HCT116 (cell line): ENCODE measurements around the gene PSMD5. TPM values are rescaled to one million over a fixed set of nuclear protein-coding genes. Genes with fewer than 3 reads are reported as not detected.
A peak's percentile ranks its signal among the peaks of the same experiment; 100 is the strongest.

Source experiments
- ATAC-seq: fragments of 200-7000 bp; cut with Tn5 transposase; 2 replicates; pipeline ENCODE4 v1.9.1; 2020; ENCODE audit warnings: mild to moderate bottlenecking, moderate library complexity
- BruUV-seq: library from RNA; stranded (reverse); fragments of 400-500 nt; replicated peaks from 2 replicates; lab custom pipeline; 2021; lab: Mats Ljungman, UMichigan
- CTCF ChIA-PET: fragments of 300-600 bp; sonication (Branson Sonifier 250); formaldehyde crosslinking; loops from one replicate; lab custom pipeline; 2021; ENCODE audit warnings: antibody characterized with exemption; lab: Charles Lee
- POLR2A ChIA-PET: fragments of 300-600, 350-600 bp; sonication (Branson Sonifier 250); formaldehyde crosslinking; loops from one replicate; lab custom pipeline; 2021; ENCODE audit warnings: antibody characterized with exemption; lab: Charles Lee
- RAD21 ChIA-PET, 2 experiments: fragments of 300-600 bp; sonication (Branson Sonifier 250); formaldehyde crosslinking; loops; one replicate each; lab custom pipeline; 2023; ENCODE audit warnings: low total read pairs in 2 of 2; ENCODE audit not compliant: uncharacterized antibody in 2 of 2, unreplicated experiment in 2 of 2, low non-redundant PET in 1 of 2; lab: Charles Lee
- DNase-seq: peaks from one replicate; pipeline ENCODE4 v3.0.0-alpha.2; 2010; ENCODE audit warnings: low read depth, low spot score
- H2AFZ ChIP-seq: fragments of 200-600 bp; shearing (Covaris generic), sonication (generic); 2 replicates; pipeline ENCODE4 v1.6.1; 2017; ENCODE audit warnings: low read depth, mixed run types, mixed read lengths, antibody characterized with exemption, low read length; ENCODE audit not compliant: poor library complexity, severe bottlenecking
- H3K27ac ChIP-seq: 2 replicates; pipeline ENCODE4 v1.5.1; 2012; ENCODE audit warnings: low read depth, low read length
- H3K27me3 ChIP-seq: fragments of 200-600 bp; sonication (generic); 2 replicates; pipeline ENCODE4 v1.6.1; 2016; ENCODE audit warnings: mixed run types, low read length, mixed read lengths; ENCODE audit not compliant: insufficient read depth
- H3K36me3 ChIP-seq, 2 experiments: fragments of 200-500 bp in 1 of 2; fragments of 200-600 bp in 1 of 2; sonication (Bioruptor generic) in 1 of 2; sonication (generic) in 1 of 2; 2 replicates each; pipeline versions ENCODE4 v1.5.1 to v1.6.1; 2014 to 2016; ENCODE audit warnings: low read length in 2 of 2, inconsistent platforms in 1 of 2, mixed read lengths in 1 of 2, mixed run types in 1 of 2; ENCODE audit not compliant: insufficient read depth in 2 of 2, control insufficient read depth in 1 of 2
- H3K4me1 ChIP-seq, 2 experiments: fragments of 200-600 bp in 1 of 2; sonication (generic) in 1 of 2; 2 replicates each; pipeline versions ENCODE4 v1.5.1 to v1.6.1; 2012 to 2017; ENCODE audit warnings: low read length in 2 of 2, inconsistent platforms in 1 of 2, mild to moderate bottlenecking in 1 of 2, mixed read lengths in 1 of 2, mixed run types in 1 of 2, moderate library complexity in 1 of 2; ENCODE audit not compliant: insufficient read depth in 2 of 2, control insufficient read depth in 1 of 2
- H3K4me2 ChIP-seq: fragments of 200-600 bp; sonication (generic); 2 replicates; pipeline ENCODE4 v1.6.1; 2017; ENCODE audit warnings: mixed run types, low read length, mixed read lengths
- H3K4me3 ChIP-seq, 2 experiments: fragments of 200-600 bp in 1 of 2; sonication (generic) in 1 of 2; replicated peaks in 1 of 2; 2 replicates each; pipeline ENCODE4 v1.5.1; 2011 to 2016; ENCODE audit warnings: low read length in 2 of 2, control low read depth in 1 of 2, low read depth in 1 of 2, mild to moderate bottlenecking in 1 of 2, mixed read lengths in 1 of 2, mixed run types in 1 of 2
- H3K79me2 ChIP-seq: fragments of 200-600 bp; sonication (generic); 2 replicates; pipeline ENCODE4 v1.6.1; 2017; ENCODE audit warnings: mild to moderate bottlenecking, mixed run types, low read length, moderate library complexity, mixed read lengths; ENCODE audit not compliant: insufficient read depth
- H3K9ac ChIP-seq: fragments of 200-600 bp; sonication (generic); 2 replicates; pipeline ENCODE4 v1.6.1; 2016; ENCODE audit warnings: low read length, mixed read lengths
- H3K9me2 ChIP-seq: fragments of 200-600 bp; sonication (generic), shearing (Covaris generic); 2 replicates; pipeline ENCODE4 v1.6.1; 2017; ENCODE audit warnings: mixed run types, mild to moderate bottlenecking, moderate library complexity; ENCODE audit not compliant: insufficient read depth
- H3K9me3 ChIP-seq, 2 experiments: fragments of 200-500 bp in 1 of 2; fragments of 200-600 bp in 1 of 2; sonication (Bioruptor generic) in 1 of 2; sonication (generic) in 1 of 2; 2 replicates each; pipeline ENCODE4 v1.6.1; 2014 to 2017; ENCODE audit warnings: low read length in 2 of 2, mixed read lengths in 2 of 2, inconsistent platforms in 1 of 2, low read depth in 1 of 2, mild to moderate bottlenecking in 1 of 2, mixed run types in 1 of 2, moderate library complexity in 1 of 2; ENCODE audit not compliant: control insufficient read depth in 1 of 2, insufficient read depth in 1 of 2
- H4K20me1 ChIP-seq: fragments of 200-600 bp; sonication (generic), shearing (Covaris generic); 2 replicates; pipeline ENCODE4 v1.6.1; 2017; ENCODE audit warnings: mixed run types, mild to moderate bottlenecking, moderate library complexity; ENCODE audit not compliant: insufficient read depth
- POLR2A ChIP-seq: IDR thresholded peaks from 2 replicates; pipeline ENCODE4 v1.7.0; 2011; ENCODE audit warnings: borderline replicate concordance; ENCODE audit not compliant: insufficient read depth, insufficient read length; ENCODE audit errors: extremely low read depth
- POLR2AphosphoS5 ChIP-seq: IDR thresholded peaks from 2 replicates; pipeline ENCODE4 v1.6.1; 2011; ENCODE audit warnings: mild to moderate bottlenecking, low read depth, low read length, moderate library complexity
- RAD21 ChIP-seq: IDR thresholded peaks from 2 replicates; pipeline ENCODE4 v1.6.1; 2012; ENCODE audit warnings: low read depth, mild to moderate bottlenecking
- TCF7L2 ChIP-seq: IDR thresholded peaks from 2 replicates; pipeline ENCODE4 v1.7.0; 2011; ENCODE audit warnings: borderline replicate concordance, inconsistent platforms; ENCODE audit not compliant: insufficient read depth, insufficient read length; ENCODE audit errors: extremely low read depth
- ZFX ChIP-seq: fragments of 450-650 bp; IDR thresholded peaks from 2 replicates; pipeline ENCODE4 v1.6.1; 2017
- ZNF274 ChIP-seq: fragments of 200-500 bp; sonication (Bioruptor generic); IDR thresholded peaks from 2 replicates; pipeline ENCODE4 v1.6.1; 2014; ENCODE audit warnings: mild to moderate bottlenecking, low read depth, low read length, inconsistent platforms
- intact Hi-C: fragments of 100-400 bp; cut with micrococcal nuclease; formaldehyde crosslinking; loops from 2 replicates; pipeline ENCODE4 v1.10.0; 2022
- total RNA-seq: library from RNA; stranded (reverse); gene quantifications from one replicate; pipeline ENCODE4 v1.2.1, GENCODE V29; 2021; ENCODE audit not compliant: unreplicated experiment
- TF ChIP-seq, protein P1 (sequence below): IDR thresholded peaks from 2 replicates; pipeline ENCODE4 v1.6.1; 2011; ENCODE audit warnings: mild to moderate bottlenecking, low read length, moderate library complexity; ENCODE audit not compliant: insufficient replicate concordance; ENCODE audit errors: extremely low read depth
- TF ChIP-seq, protein P2 (sequence below): IDR thresholded peaks from 2 replicates; pipeline ENCODE4 v1.6.1; 2012

The PSMD5 gene
- total RNA-seq, 1 experiment from 2014 or later: 64.3 TPM

DNA sequence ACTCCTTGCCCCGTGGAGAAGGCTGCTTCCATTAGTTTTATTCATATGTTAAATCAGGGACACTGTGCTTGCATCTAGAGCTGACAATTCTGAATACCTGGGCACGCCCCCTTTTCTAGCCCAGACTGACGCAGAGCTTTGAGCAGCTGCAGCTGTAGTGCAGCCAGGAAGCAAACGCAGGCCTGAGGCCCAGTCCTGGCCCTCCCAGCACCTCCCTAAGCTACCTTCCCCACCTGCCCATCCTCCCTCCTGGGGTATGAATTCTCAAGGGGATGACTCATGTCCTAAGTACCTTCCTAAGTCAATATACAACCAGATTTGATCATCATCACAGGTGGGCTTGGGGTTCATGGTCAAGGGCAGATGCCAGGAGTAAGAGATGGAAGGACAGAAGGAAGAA lies 30.8 kb upstream of the PSMD5 start:
- no peak for TF ChIP-seq POLR2A
- TF ChIP-seq, protein P1, sequence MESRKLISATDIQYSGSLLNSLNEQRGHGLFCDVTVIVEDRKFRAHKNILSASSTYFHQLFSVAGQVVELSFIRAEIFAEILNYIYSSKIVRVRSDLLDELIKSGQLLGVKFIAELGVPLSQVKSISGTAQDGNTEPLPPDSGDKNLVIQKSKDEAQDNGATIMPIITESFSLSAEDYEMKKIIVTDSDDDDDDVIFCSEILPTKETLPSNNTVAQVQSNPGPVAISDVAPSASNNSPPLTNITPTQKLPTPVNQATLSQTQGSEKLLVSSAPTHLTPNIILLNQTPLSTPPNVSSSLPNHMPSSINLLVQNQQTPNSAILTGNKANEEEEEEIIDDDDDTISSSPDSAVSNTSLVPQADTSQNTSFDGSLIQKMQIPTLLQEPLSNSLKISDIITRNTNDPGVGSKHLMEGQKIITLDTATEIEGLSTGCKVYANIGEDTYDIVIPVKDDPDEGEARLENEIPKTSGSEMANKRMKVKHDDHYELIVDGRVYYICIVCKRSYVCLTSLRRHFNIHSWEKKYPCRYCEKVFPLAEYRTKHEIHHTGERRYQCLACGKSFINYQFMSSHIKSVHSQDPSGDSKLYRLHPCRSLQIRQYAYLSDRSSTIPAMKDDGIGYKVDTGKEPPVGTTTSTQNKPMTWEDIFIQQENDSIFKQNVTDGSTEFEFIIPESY: no peak
- TF ChIP-seq, protein P2, sequence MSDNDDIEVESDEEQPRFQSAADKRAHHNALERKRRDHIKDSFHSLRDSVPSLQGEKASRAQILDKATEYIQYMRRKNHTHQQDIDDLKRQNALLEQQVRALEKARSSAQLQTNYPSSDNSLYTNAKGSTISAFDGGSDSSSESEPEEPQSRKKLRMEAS: no peak
- no peak for TF ChIP-seq RAD21
- no peak for TF ChIP-seq ZNF274
- TF ChIP-seq POLR2AphosphoS5: no peak
- TF ChIP-seq ZFX: 0 out of 2 replicates have a peak, but pooled peaks have one; percentile 26
- TF ChIP-seq TCF7L2: peak; percentile 67
- intact Hi-C loops: no loop called here
- peak; percentile 18; the same call in 1 of the 2 replicates for ATAC-seq
- ChIA-PET RAD21 (no interaction called here), POLR2A (interaction anchor here (0.8 to 1.1 kb wide), 2 partner anchors 30 to 58 kb away, joined by 3 read pairs; no protein-coding TSS in a partner anchor), CTCF (interaction anchor here (0.9 kb wide), 1 partner anchor 68 kb away, joined by 3 read pairs; no protein-coding TSS in a partner anchor)
- peak overlapping the region; percentile 26 for H3K9ac ChIP-seq
- no peaks in the 10 kb centered on the region for H3K9me2 ChIP-seq
- H3K4me2 ChIP-seq: peak overlapping the region; percentile 97
- peaks cover 19% of the 10 kb centered on the region for H3K79me2 ChIP-seq
- no peaks in the 10 kb centered on the region for H3K9me3 ChIP-seq
- no TSS peak for BruUV-seq
- DNase-seq: peak; percentile 59
- peaks cover 47 to 63% of the 10 kb centered on the region in 2 experiments for H3K4me1 ChIP-seq
- H3K4me3 ChIP-seq: peak overlapping the region in 1 of 2 experiments; percentile 20; a peak in 1 of 4 replicates
- no peaks in the 10 kb centered on the region for H4K20me1 ChIP-seq
- H3K36me3 ChIP-seq: peaks cover 0 to 19% of the 10 kb centered on the region in 2 experiments; a peak in 1 of 4 replicates
- no peaks in the 10 kb centered on the region for H3K27me3 ChIP-seq
- H2AFZ ChIP-seq: no peak overlapping the region
- peak overlapping the region; percentile 89 for H3K27ac ChIP-seq
